Stomach (tissue), 9 donors: ENCODE data around the gene COX4I1. TPM values are rescaled to one million over a fixed set of nuclear protein-coding genes. Genes with fewer than 3 reads are reported as not detected.

ENCODE experiments used
- DNase-seq, 2 donors: peaks; one replicate each; pipeline versions ENCODE4 v3.0.0 to v3.0.0-alpha.2; 2013 to 2019
- H3K27ac ChIP-seq, 5 donors: fragments of 200-600 bp in 4 of 5; sonication (generic) in 4 of 5; one replicate each; pipeline ENCODE4 v1.5.1; 2013 to 2019; ENCODE audit warnings: mild to moderate bottlenecking in 1 of 5, moderate library complexity in 1 of 5
- H3K27me3 ChIP-seq, 3 donors: fragments of 200-600 bp; sonication (generic); one replicate each; pipeline ENCODE4 v1.5.1; 2017 to 2019; ENCODE audit warnings: mixed run types in 1 of 3
- H3K36me3 ChIP-seq, 4 donors: fragments of 200-600 bp; sonication (generic); 1 replicate in 3 of 4; 2 replicates in 1 of 4; pipeline ENCODE4 v1.5.1; 2016 to 2019
- H3K4me1 ChIP-seq, 4 donors: fragments of 200-600 bp; sonication (generic); one replicate each; pipeline ENCODE4 v1.5.1; 2016 to 2019
- H3K4me3 ChIP-seq, 4 donors: fragments of 200-600 bp; sonication (generic) in 3 of 4; one replicate each; pipeline ENCODE4 v1.5.1; 2016 to 2019; ENCODE audit warnings: mild to moderate bottlenecking in 1 of 4
- H3K9me3 ChIP-seq, 4 donors: fragments of 200-600 bp; sonication (generic); one replicate each; pipeline ENCODE4 v1.5.1; 2016 to 2019
- CTCF ChIP-seq, 7 experiments: fragments of 450-650 bp in 4 of 7; fragments of 200-600 bp in 3 of 7; sonication (generic) in 3 of 7; IDR thresholded peaks; one replicate each; pipeline ENCODE4 v1.5.1; 2016 to 2019; ENCODE audit warnings: antibody characterized with exemption in 7 of 7, control low read depth in 2 of 7, mild to moderate bottlenecking in 1 of 7
- EP300 ChIP-seq: sonication (generic); formaldehyde crosslinking; IDR thresholded peaks from one replicate; pipeline ENCODE4 v1.6.1; 2017; ENCODE audit warnings: antibody characterized with exemption
- POLR2A ChIP-seq, 4 donors: fragments of 450-650 bp; IDR thresholded peaks; one replicate each; pipeline ENCODE4 v1.6.1; 2016; ENCODE audit warnings: antibody characterized with exemption in 4 of 4, control low read depth in 2 of 4, mild to moderate bottlenecking in 1 of 4, moderate library complexity in 1 of 4
- POLR2AphosphoS5 ChIP-seq, 3 donors: sonication (generic); formaldehyde crosslinking; IDR thresholded peaks; one replicate each; pipeline ENCODE4 v1.6.1; 2016; ENCODE audit warnings: antibody characterized with exemption in 3 of 3
- WGBS, 5 donors: extraction: QIAGEN DNeasy Blood & Tissue Kit in 3 of 5; methylation state at CpG; one replicate each; pipeline versions ENCODE4 v1.1.5 to v1.1.7; 2013 to 2018; 5-methylcytosine and 5-hydroxymethylcytosine counted together
- intact Hi-C: fragments of 100-400 bp; cut with DNase I; formaldehyde crosslinking; loops from one replicate; pipeline ENCODE4 v1.15.1; 2023; ENCODE audit warnings: low total_unique reads
- polyA plus RNA-seq, 3 donors: library from polyadenylated mRNA; stranded (reverse); fragments of 200-250 nt; gene quantifications; one replicate each; pipeline ENCODE4 v1.2.3, GENCODE V29; 2013
- total RNA-seq, 5 donors: library from RNA; depleted of rRNA; stranded (reverse); fragments of >200 nt; gene quantifications; one replicate each; pipeline versions ENCODE4 v1.1.0 to v1.2.3, GENCODE V29; 2014 to 2016
- donor health status: healthy with polysubstance abuse.
- donor health status: Bipolar disorder and iron deficiency.
- donor health status: healthy.

The COX4I1 gene
- total and polyA plus RNA-seq, 8 donors: 57.2 to 1,368 (median 668) TPM

- no peak for DNase-seq
- TF ChIP-seq POLR2AphosphoS5 (IDR thresholded peaks at IDR 0.05) (no peak), CTCF (IDR thresholded peaks at IDR 0.05) (no peak), EP300 (no peak), POLR2A (IDR thresholded peaks at IDR 0.05) (no peak)
- Histone ChIP-seq H3K9me3 (no peaks in the 10 kb centered on the region), H3K36me3 (no peaks in the 10 kb centered on the region), H3K4me3 (no peak overlapping the region), H3K4me1 (peaks cover 15 to 26% (median 20%) of the 10 kb centered on the region in 4 donors), H3K27me3 (peaks cover 0 to 28% (median 0%) of the 10 kb centered on the region in 3 donors), H3K27ac (no peak overlapping the region)
- 87 to 98% (median 91%) methylated on average over 9 of the region's 9 CpGs for WGBS, 5 donors
- intact Hi-C loops: no loop called here
These were observed 47.0 kb downstream of the COX4I1 start for GRCh38 chr16:85846461-85846860.

- Histone ChIP-seq H3K27ac (no peak overlapping the region), H3K4me1 (peaks cover 15 to 28% (median 20%) of the 10 kb centered on the region in 4 donors), H3K36me3 (no peaks in the 10 kb centered on the region), H3K27me3 (peaks cover 0 to 28% (median 0%) of the 10 kb centered on the region in 3 donors), H3K9me3 (no peaks in the 10 kb centered on the region), H3K4me3 (no peak overlapping the region)
- intact Hi-C loops: no loop called here
- 82 to 96% (median 83%) methylated on average over 14 to 15 of the region's 15 CpGs for WGBS, 5 donors
- DNase-seq: no peak
- TF ChIP-seq POLR2A (IDR thresholded peaks at IDR 0.05): no peak
- TF ChIP-seq CTCF (IDR thresholded peaks at IDR 0.05): no peak
- TF ChIP-seq EP300: no peak
- no peak for TF ChIP-seq POLR2AphosphoS5 (IDR thresholded peaks at IDR 0.05)
These were observed 47.5 kb downstream of the COX4I1 start for GRCh38 chr16:85847036-85847435.

- Histone ChIP-seq H3K27me3 (peaks cover 0 to 28% (median 0%) of the 10 kb centered on the region in 3 donors), H3K9me3 (no peaks in the 10 kb centered on the region), H3K27ac (no peak overlapping the region), H3K4me3 (no peak overlapping the region), H3K36me3 (no peaks in the 10 kb centered on the region), H3K4me1 (peaks cover 15 to 28% (median 20%) of the 10 kb centered on the region in 4 donors)
- intact Hi-C loops: no loop called here
- 30 to 50% (median 48%) methylated on average over 36 to 39 of the region's 39 CpGs for WGBS, 5 donors
- TF ChIP-seq CTCF (IDR thresholded peaks at IDR 0.05) (no peak), EP300 (no peak), POLR2AphosphoS5 (IDR thresholded peaks at IDR 0.05) (no peak), POLR2A (IDR thresholded peaks at IDR 0.05) (no peak)
- DNase-seq: peak in 1 of 2 donors; percentile 54
These were observed 48.4 kb downstream of the COX4I1 start for GRCh38 chr16:85847681-85848601.

- H3K36me3 ChIP-seq: no peaks in the 10 kb centered on the region
- intact Hi-C loops: no loop called here
- peaks cover 0 to 28% (median 0%) of the 10 kb centered on the region in 3 donors for H3K27me3 ChIP-seq
- TF ChIP-seq POLR2AphosphoS5 (IDR thresholded peaks at IDR 0.05) (no peak), POLR2A (IDR thresholded peaks at IDR 0.05) (no peak), EP300 (no peak), CTCF (IDR thresholded peaks at IDR 0.05) (no peak)
- H3K4me1 ChIP-seq: peaks cover 15 to 28% (median 20%) of the 10 kb centered on the region in 4 donors
- no peak overlapping the region for H3K27ac ChIP-seq
- DNase-seq: no peak
- WGBS, 5 donors: 44 to 64% (median 58%) methylated on average over 9 of the region's 9 CpGs
- no peak overlapping the region for H3K4me3 ChIP-seq
- no peaks in the 10 kb centered on the region for H3K9me3 ChIP-seq
These were observed 49.5 kb downstream of the COX4I1 start for GRCh38 chr16:85848986-85849385.
